ENCODE measurements around the gene EML2. TPM values are rescaled to one million over a fixed set of nuclear protein-coding genes. Genes with fewer than 3 reads are reported as not detected.

The EML2 gene
- total and polyA plus RNA-seq, 10 of the 15 experiments (the other 5 are each of a cell fraction or from before 2014, with no cell fraction given) = 1.6 to 64.0 (median 27.5) TPM

DNA sequence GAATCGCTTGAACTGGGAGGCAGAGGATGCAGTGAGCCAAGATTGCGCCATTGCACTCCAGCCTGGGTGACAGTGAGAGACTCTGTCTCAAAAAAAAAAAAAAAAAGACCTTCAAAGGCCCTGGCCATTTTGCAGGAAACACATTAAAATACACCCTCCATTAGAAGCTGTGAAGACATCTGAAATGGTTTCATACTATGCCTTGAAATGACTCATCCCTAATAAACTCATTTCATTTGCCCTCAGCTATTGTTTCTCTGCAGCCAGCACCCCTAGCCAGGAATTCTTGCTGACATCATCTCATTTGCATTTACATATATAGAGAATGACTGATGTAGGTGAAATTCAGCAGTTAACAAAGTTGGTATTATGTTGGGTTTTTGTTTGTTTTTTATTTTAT is 8.7 kb downstream of the EML2 start:
- H3K4me3 ChIP-seq = no peak overlapping the region
- BruUV-seq (replicated peaks) = no TSS peak
- intact Hi-C loops (cut with micrococcal nuclease; ENCODE audit: unreplicated experiment) (no loop called here), in situ Hi-C loops (cut with MboI) (no loop called here)
- H3K36me3 ChIP-seq (ENCODE audit: control insufficient read depth in 2 of 2, insufficient read depth in 2 of 2, low read length in 1 of 2) = peaks cover 6 to 15% of the 10 kb centered on the region in 2 experiments; a peak in 3 of 4 replicates
- H3K27me3 ChIP-seq (replicated peaks in 1 of 2; ENCODE audit: control insufficient read depth in 2 of 2, insufficient read depth in 2 of 2, low read length in 1 of 2) = no peaks in the 10 kb centered on the region
- no peaks in the 10 kb centered on the region; the same call in 1 of the 2 replicates for H3K79me2 ChIP-seq (ENCODE audit: control insufficient read depth, insufficient read depth, low read length)
- no peak overlapping the region for H3K9ac ChIP-seq (ENCODE audit: control insufficient read depth, insufficient read depth, low read length)
- peaks cover 8% of the 10 kb centered on the region for H3K4me1 ChIP-seq (ENCODE audit: control insufficient read depth, insufficient read depth, low read length)
- SMC1A ChIA-PET (ENCODE audit: uncharacterized antibody, unreplicated experiment) = interaction anchor here (1.4 to 1.5 kb wide), 2 partner anchors 10 to 16 kb away, joined by 5 to 24 read pairs; partner anchors contain the start of gene EML2
- no peak overlapping the region for H3K4me2 ChIP-seq (ENCODE audit: control insufficient read depth, insufficient read depth)
- POLR2A ChIA-PET = interaction anchor here (0.7 to 2.7 kb wide), 6 partner anchors 11 to 62 kb away, joined by 3 to 14 read pairs (median 5); partner anchors contain the start of genes GIPR, QPCTL and SNRPD2
- no peaks in the 10 kb centered on the region for H3K9me3 ChIP-seq (replicated peaks; ENCODE audit: control insufficient read depth, insufficient read depth, low read length)
- H4K20me1 ChIP-seq (ENCODE audit: control insufficient read depth, insufficient read depth) = no peaks in the 10 kb centered on the region
- ATAC-seq = peak; percentile 95
- no peak overlapping the region for H2AFZ ChIP-seq (ENCODE audit: control insufficient read depth, low read depth, low read length)
- FAIRE-seq = peak; percentile 59
- WGBS (ENCODE audit: insufficient coverage, insufficient replicate concordance, low lambda C conversion rate, missing lambda C conversion rate) = no CpG with 5 or more reads among the region's 2 CpGs
- H3K27ac ChIP-seq (ENCODE audit: control insufficient read depth, insufficient read depth) = peak overlapping the region; percentile 61
- CTCF ChIA-PET = interaction anchor here (0.5 to 3.1 kb wide), 12 partner anchors 9 to 403 kb away, joined by 3 to 35 read pairs (median 4); partner anchors contain the start of gene EML2
- RAD21 ChIA-PET (ENCODE audit: unreplicated experiment) = interaction anchor here (0.6 to 4.1 kb wide), 5 partner anchors 11 to 114 kb away, joined by 3 to 21 read pairs (median 3); no protein-coding TSS in a partner anchor
- peak; percentile 60 for DNase-seq (ENCODE audit: low read depth, low spot score)
- TF ChIP-seq IKZF2 (IDR thresholded peaks at IDR 0.05) (peak in 1 of 2 experiments; percentile 43; a peak in 1 of 4 replicates), TBL1XR1 (IDR thresholded peaks at IDR 0.05; ENCODE audit: low read depth, low read length) (no peak), NBN (IDR thresholded peaks at IDR 0.05) (0 out of 2 replicates have a peak, but pooled peaks have one; percentile 36), EP300 (IDR thresholded peaks at IDR 0.05; ENCODE audit: borderline replicate concordance in 1 of 2, control insufficient read depth in 1 of 2, low read depth in 2 of 2, low read length in 2 of 2) (peak in 1 of 2 experiments; percentile 17; a peak in 1 of 4 replicates), IKZF1 (conservative IDR thresholded peaks at IDR 0.05) (0 out of 2 replicates have a peak, but pooled peaks have one; percentile 20), POU2F2 (IDR thresholded peaks at IDR 0.05; ENCODE audit: borderline replicate concordance, low read depth, low read length) (peak; percentile 37; the same call in 1 of the 3 replicates), JUND (IDR thresholded peaks at IDR 0.05; ENCODE audit: low read depth, low read length) (0 out of 2 replicates have a peak, but pooled peaks have one; percentile 31), PML (IDR thresholded peaks at IDR 0.05; ENCODE audit: low read length) (no peak), MEF2B (IDR thresholded peaks at IDR 0.05; ENCODE audit: partially characterized antibody, poor library complexity, severe bottlenecking) (no peak), ETV6 (conservative IDR thresholded peaks at IDR 0.05 in 1 of 2, IDR thresholded peaks at IDR 0.05 in 1 of 2; ENCODE audit: borderline replicate concordance in 1 of 2, low read depth in 1 of 2) (no peak), CREM (IDR thresholded peaks at IDR 0.05; ENCODE audit: low read depth) (0 out of 2 replicates have a peak, but pooled peaks have one; percentile 21), SUPT20H (IDR thresholded peaks at IDR 0.05; ENCODE audit: borderline replicate concordance, control insufficient read depth, low read depth, low read length) (no peak), ZNF24 (IDR thresholded peaks at IDR 0.05) (peak; percentile 63; the same call in 1 of the 2 replicates), YY1 (IDR thresholded peaks at IDR 0.05; ENCODE audit: low read depth, low read length) (peak; percentile 84)
- TF ChIP-seq, protein P1, sequence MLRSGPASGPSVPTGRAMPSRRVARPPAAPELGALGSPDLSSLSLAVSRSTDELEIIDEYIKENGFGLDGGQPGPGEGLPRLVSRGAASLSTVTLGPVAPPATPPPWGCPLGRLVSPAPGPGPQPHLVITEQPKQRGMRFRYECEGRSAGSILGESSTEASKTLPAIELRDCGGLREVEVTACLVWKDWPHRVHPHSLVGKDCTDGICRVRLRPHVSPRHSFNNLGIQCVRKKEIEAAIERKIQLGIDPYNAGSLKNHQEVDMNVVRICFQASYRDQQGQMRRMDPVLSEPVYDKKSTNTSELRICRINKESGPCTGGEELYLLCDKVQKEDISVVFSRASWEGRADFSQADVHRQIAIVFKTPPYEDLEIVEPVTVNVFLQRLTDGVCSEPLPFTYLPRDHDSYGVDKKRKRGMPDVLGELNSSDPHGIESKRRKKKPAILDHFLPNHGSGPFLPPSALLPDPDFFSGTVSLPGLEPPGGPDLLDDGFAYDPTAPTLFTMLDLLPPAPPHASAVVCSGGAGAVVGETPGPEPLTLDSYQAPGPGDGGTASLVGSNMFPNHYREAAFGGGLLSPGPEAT (IDR thresholded peaks at IDR 0.05; ENCODE audit: low read depth) = 0 out of 2 replicates have a peak, but pooled peaks have one; percentile 15
- TF ChIP-seq, protein P2, sequence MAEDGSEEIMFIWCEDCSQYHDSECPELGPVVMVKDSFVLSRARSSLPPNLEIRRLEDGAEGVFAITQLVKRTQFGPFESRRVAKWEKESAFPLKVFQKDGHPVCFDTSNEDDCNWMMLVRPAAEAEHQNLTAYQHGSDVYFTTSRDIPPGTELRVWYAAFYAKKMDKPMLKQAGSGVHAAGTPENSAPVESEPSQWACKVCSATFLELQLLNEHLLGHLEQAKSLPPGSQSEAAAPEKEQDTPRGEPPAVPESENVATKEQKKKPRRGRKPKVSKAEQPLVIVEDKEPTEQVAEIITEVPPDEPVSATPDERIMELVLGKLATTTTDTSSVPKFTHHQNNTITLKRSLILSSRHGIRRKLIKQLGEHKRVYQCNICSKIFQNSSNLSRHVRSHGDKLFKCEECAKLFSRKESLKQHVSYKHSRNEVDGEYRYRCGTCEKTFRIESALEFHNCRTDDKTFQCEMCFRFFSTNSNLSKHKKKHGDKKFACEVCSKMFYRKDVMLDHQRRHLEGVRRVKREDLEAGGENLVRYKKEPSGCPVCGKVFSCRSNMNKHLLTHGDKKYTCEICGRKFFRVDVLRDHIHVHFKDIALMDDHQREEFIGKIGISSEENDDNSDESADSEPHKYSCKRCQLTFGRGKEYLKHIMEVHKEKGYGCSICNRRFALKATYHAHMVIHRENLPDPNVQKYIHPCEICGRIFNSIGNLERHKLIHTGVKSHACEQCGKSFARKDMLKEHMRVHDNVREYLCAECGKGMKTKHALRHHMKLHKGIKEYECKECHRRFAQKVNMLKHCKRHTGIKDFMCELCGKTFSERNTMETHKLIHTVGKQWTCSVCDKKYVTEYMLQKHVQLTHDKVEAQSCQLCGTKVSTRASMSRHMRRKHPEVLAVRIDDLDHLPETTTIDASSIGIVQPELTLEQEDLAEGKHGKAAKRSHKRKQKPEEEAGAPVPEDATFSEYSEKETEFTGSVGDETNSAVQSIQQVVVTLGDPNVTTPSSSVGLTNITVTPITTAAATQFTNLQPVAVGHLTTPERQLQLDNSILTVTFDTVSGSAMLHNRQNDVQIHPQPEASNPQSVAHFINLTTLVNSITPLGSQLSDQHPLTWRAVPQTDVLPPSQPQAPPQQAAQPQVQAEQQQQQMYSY (CRISPR knock-in tag; IDR thresholded peaks at IDR 0.05) = no peak

Measured in GM12878 (cell line).